ENCODE data around the gene ZNF320.
"Not testable (repeated sequence)": the region's sequence is repeated elsewhere in the genome, so short reads cannot be mapped to it uniquely, and the experiment has no call there.

ZNF320 gene

GRCh38 chr19:52889076-52889475, 8.4 kb downstream of the ZNF320 start:
- DNase-seq (ENCODE audit: low read depth): no peak
- H3K4me3 ChIP-seq (ENCODE audit: low read depth, low read length): no peak overlapping the region
- TF ChIP-seq, protein P1, sequence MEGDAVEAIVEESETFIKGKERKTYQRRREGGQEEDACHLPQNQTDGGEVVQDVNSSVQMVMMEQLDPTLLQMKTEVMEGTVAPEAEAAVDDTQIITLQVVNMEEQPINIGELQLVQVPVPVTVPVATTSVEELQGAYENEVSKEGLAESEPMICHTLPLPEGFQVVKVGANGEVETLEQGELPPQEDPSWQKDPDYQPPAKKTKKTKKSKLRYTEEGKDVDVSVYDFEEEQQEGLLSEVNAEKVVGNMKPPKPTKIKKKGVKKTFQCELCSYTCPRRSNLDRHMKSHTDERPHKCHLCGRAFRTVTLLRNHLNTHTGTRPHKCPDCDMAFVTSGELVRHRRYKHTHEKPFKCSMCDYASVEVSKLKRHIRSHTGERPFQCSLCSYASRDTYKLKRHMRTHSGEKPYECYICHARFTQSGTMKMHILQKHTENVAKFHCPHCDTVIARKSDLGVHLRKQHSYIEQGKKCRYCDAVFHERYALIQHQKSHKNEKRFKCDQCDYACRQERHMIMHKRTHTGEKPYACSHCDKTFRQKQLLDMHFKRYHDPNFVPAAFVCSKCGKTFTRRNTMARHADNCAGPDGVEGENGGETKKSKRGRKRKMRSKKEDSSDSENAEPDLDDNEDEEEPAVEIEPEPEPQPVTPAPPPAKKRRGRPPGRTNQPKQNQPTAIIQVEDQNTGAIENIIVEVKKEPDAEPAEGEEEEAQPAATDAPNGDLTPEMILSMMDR (IDR thresholded peaks at IDR 0.05; ENCODE audit: control insufficient read depth, extremely low read depth, insufficient read depth): no peak

- TF ChIP-seq, protein P1 (IDR thresholded peaks at IDR 0.05; ENCODE audit: control insufficient read depth, extremely low read depth, insufficient read depth): no peak
- DNase-seq (ENCODE audit: low read depth): no peak
- no peak overlapping the region for H3K4me3 ChIP-seq (ENCODE audit: low read depth, low read length)
Measured at GRCh38 chr19:52880895-52881389, 16.5 kb downstream of the ZNF320 start.

- DNase-seq (ENCODE audit: low read depth): not testable (repeated sequence)
Measured at GRCh38 chr19:52872996-52873395, 24.4 kb downstream of the ZNF320 start.

GRCh38 chr19:52871466-52871865, 26.0 kb downstream of the ZNF320 start:
- no peak overlapping the region for H3K4me3 ChIP-seq (ENCODE audit: low read depth, low read length)
- TF ChIP-seq, protein P1 (IDR thresholded peaks at IDR 0.05; ENCODE audit: control insufficient read depth, extremely low read depth, insufficient read depth): no peak
- no peak for DNase-seq (ENCODE audit: low read depth)

More at GRCh38 chr19:52872996-52873395, 24.4 kb downstream of the ZNF320 start:
- H3K4me3 ChIP-seq (ENCODE audit: low read depth, low read length): not testable (repeated sequence)

DNA sequence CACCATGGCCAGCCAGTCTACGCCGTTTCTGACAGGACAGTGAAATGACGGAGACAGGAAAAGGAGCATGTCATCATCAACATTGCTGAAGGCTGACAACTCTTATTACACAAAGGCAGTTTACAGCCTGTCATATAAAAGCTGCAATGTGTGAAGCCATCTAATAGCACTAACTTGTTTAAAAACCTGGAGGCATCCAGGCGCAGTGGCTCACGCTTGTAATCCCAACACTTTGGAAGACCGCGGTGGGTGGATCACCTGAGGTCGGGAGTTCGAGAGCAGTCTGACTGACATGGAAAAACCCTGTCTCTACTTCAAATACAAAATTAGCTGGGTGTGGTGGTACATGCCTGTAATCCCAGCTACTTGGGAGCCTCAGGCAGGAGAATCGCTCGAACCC, 29.4 kb downstream of the ZNF320 start:
- not testable (repeated sequence) for H3K4me3 ChIP-seq (ENCODE audit: low read depth, low read length); DNase-seq (ENCODE audit: low read depth)

DNA sequence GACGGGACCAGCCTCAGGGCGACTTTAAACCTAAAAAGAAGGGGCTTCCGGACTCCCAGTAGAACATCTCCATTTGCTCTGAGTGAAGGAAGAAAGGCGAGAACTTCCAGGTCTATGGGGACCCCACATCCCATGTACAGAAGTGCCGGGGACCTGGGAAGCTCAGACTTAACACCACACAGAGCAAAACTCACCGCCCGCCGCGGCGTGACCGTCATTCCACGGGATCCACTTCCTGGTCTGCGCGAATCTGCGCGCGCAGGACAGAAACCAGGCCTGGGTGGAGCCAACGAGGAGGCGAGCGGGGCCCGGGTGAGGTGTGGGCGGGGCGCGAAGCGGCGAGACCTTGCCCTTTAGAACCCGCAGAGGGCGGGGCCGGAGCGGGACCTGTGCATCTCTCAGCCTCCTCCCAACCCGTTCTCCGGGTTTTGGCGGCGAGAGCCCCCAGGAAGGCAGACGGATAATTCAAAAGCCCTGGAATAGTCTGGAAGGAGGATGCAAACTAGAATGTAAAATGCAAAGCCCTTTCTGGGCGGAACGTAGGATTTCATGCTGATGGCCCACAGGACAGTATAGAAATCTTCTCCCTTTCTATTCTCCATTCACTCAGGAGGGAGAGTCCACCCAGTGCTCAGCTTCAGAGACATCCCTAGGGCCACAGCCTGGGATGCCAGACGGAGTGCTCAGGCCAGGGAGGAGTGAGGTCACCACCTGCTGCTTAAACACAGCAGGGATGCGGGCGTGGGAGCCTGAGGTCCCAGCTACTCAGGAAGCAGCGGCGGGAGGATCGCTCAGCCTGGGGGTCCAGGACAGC, 39.9 kb downstream of the ZNF320 start, which contains the start of gene ZNF468:
Gene ZNF468 (minus strand): TSS at position 242 of the 814 bp plus-strand sequence. CDS start 3,347 bp downstream, outside the sequence.
- H3K4me3 ChIP-seq (ENCODE audit: low read depth, low read length): peak within 1 kb of the TSS; percentile 81
- peak; percentile 26 for DNase-seq (ENCODE audit: low read depth)

DNA sequence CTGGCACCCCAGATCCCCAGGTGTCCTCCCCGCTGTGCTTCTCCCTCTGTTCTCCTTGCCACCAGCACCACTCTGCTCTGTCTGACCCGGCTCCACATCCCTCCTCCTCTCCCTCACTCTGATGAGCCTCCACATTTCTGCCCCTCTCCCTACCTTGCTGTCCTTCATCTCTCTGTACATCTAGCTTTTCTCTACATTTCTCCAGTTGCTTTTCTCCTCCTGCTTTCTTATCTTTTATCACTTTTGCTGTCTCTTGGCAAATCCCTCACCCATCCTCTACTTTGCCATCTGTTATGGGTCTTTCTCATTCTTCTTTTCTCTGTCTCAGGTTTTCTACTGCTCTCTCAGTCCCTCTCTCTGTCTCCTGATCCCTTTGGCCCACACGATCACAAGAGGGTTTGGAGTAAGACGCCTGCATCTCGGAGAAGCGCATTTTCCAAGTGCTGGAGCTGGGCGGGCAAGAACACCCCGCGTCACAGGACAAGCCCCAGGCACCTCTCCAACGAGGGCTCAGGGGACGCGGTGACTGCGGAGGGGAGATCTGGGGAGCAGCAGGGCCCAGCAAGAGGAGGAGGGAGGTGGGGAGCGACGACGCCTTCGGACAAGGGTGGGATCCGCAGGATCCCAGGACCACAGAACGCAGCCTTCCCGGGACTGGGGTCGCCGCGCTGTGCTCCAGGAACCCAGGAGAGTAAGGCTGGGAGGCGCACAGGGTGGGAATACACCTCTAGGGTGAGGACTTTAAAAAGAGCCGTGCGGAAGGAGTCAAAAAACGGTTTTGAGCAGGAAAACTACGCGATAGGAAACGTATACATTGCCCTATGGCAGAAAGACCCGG, 40.7 kb downstream of the ZNF320 start:
- DNase-seq (ENCODE audit: low read depth): not testable (repeated sequence)
- peak overlapping the region; percentile 81 for H3K4me3 ChIP-seq (ENCODE audit: low read depth, low read length)

All from LNCaP clone FGC (cell line).